HG03135 (cell line): ENCODE measurements around the gene OR3A3.

ENCODE experiments used
- ATAC-seq: cut with Tn5 transposase; IDR thresholded peaks from one replicate; pipeline ENCODE4 v1.9.1; 2021; ENCODE audit warnings: mild to moderate bottlenecking, moderate library complexity; ENCODE audit not compliant: unreplicated experiment

The OR3A3 gene

DNA sequence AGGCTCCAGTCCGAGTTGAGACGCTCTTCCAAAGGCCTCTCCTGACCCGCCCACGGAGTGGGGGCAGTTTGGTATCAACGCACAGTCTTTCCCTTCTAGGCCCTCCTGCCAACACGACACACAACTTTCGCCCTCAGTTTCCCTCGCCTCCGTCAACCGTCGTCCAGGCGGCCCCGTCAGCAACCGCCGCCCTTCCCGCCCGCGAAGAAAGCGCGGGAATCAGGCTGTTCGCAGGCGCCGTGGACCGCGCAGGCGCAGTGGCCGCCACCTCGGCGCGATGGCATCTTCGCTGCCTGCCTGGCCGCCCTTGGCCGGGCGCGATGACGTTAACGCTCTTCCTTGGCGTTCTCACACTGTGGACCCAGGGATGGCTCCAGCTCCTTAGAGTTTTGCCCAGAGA, 60.4 kb downstream of the OR3A3 start, which contains the start of gene SPATA22:
Gene SPATA22, minus strand, starts transcription at position 221 of the 400 bp plus-strand sequence. CDS start 2,494 bp downstream, outside the sequence.
- ATAC-seq, result no peak

DNA sequence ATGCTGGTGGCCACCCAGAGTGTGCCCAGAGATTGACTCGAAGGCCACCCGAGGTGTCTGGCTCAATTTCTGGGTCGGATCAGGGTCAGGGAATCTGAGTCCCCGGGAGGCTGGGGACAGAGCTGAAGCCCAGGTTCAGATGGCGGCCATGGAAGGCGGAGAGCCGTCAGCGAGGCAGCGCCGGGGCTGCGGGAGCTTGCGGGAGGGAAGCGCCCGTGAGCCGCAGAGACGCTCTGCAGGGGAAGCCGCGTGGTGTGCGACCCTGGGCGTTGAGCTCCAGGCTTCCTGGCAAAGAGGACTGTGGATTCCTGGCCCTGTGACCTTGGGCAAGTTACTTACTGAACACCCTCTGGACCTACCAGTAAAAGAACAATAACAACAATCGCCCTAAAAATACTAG, 61.0 kb downstream of the OR3A3 start:
- no peak for ATAC-seq
